IMR-90 (cell line): ENCODE measurements around the gene MTREX. TPM values are rescaled to one million over a fixed set of nuclear protein-coding genes. Genes with fewer than 3 reads are reported as not detected.

Source experiments
- ATAC-seq: fragments of 200-7000 bp; cut with Tn5 transposase; 2 replicates; pipeline ENCODE4 v1.9.1; 2020; ENCODE audit warnings: low read depth, mild to moderate bottlenecking, moderate library complexity
- BruUV-seq: library from RNA; stranded (reverse); fragments of 400-500 nt; replicated peaks from 2 replicates; lab custom pipeline; 2021; lab: Mats Ljungman, UMichigan
- CTCF ChIA-PET: fragments of 300-600 bp; formaldehyde crosslinking; extraction: SDS; loops from one replicate; lab custom pipeline; 2021; ENCODE audit warnings: antibody characterized with exemption; lab: Yijun Ruan, JAX
- POLR2A ChIA-PET: fragments of 300-600 bp; sonication (Branson Sonifier 250); formaldehyde crosslinking; loops from one replicate; lab custom pipeline; 2022; ENCODE audit warnings: antibody characterized with exemption; ENCODE audit not compliant: unreplicated experiment; lab: Charles Lee
- DNase-seq: peaks from one replicate; pipeline ENCODE4 v3.0.0; 2013
- H2AFZ ChIP-seq: replicated peaks from 2 replicates; pipeline ENCODE3; 2013; ENCODE audit warnings: low read length, mild to moderate bottlenecking; ENCODE audit not compliant: poor library complexity
- H2AK5ac ChIP-seq: 2 replicates; pipeline ENCODE4 v1.6.1; 2013; ENCODE audit warnings: low read depth, low read length, inconsistent platforms
- H2AK9ac ChIP-seq: replicated peaks from 2 replicates; pipeline ENCODE3; 2013; ENCODE audit warnings: mild to moderate bottlenecking, low read depth, low read length, moderate library complexity; ENCODE audit not compliant: poor library complexity
- H2BK120ac ChIP-seq: 2 replicates; pipeline ENCODE4 v1.6.1; 2013; ENCODE audit warnings: low read depth, low read length, inconsistent platforms
- H2BK15ac ChIP-seq: 3 replicates; pipeline ENCODE4 v1.6.1; 2013; ENCODE audit warnings: low read depth, low read length, inconsistent platforms
- H2BK20ac ChIP-seq: 2 replicates; pipeline ENCODE4 v1.6.1; 2013; ENCODE audit warnings: low read depth, mild to moderate bottlenecking, inconsistent platforms, low read length, moderate library complexity
- H2BK5ac ChIP-seq: 2 replicates; pipeline ENCODE4 v1.6.1; 2013; ENCODE audit warnings: mild to moderate bottlenecking, low read depth, low read length, inconsistent platforms; ENCODE audit not compliant: poor library complexity, severe bottlenecking
- H3K14ac ChIP-seq: replicated peaks from 2 replicates; pipeline ENCODE4 v1.6.1; 2013; ENCODE audit warnings: low read depth, low read length, inconsistent platforms
- H3K18ac ChIP-seq: 2 replicates; pipeline ENCODE4 v1.6.1; 2013; ENCODE audit warnings: low read depth, low read length, control low read depth
- H3K23ac ChIP-seq: 2 replicates; pipeline ENCODE4 v1.6.1; 2013; ENCODE audit warnings: low read depth, low read length, inconsistent platforms
- H3K27ac ChIP-seq: 2 replicates; pipeline ENCODE4 v1.5.1; 2013; ENCODE audit warnings: mild to moderate bottlenecking, control low read depth, low read length; ENCODE audit not compliant: insufficient read depth
- H3K27me3 ChIP-seq: 2 replicates; pipeline ENCODE4 v1.6.1; 2013; ENCODE audit warnings: low read length; ENCODE audit not compliant: control insufficient read depth, insufficient read depth
- H3K36me3 ChIP-seq: 2 replicates; pipeline ENCODE4 v1.6.1; 2013; ENCODE audit warnings: low read length, mixed read lengths; ENCODE audit not compliant: control insufficient read depth, insufficient read depth
- H3K4ac ChIP-seq: 2 replicates; pipeline ENCODE4 v1.6.1; 2013; ENCODE audit warnings: low read depth, low read length, inconsistent platforms
- H3K4me1 ChIP-seq: 2 replicates; pipeline ENCODE4 v1.6.1; 2013; ENCODE audit warnings: low read length, mixed read lengths; ENCODE audit not compliant: control insufficient read depth, insufficient read depth
- H3K4me2 ChIP-seq: 2 replicates; pipeline ENCODE4 v1.6.1; 2013; ENCODE audit warnings: low read depth, mild to moderate bottlenecking, control low read depth, low read length, moderate library complexity
- H3K4me3 ChIP-seq: 2 replicates; pipeline ENCODE4 v1.5.1; 2013; ENCODE audit warnings: low read depth, mild to moderate bottlenecking, control low read depth, low read length, moderate library complexity; ENCODE audit not compliant: insufficient read depth
- H3K56ac ChIP-seq: 2 replicates; pipeline ENCODE4 v1.6.1; 2013; ENCODE audit warnings: low read length, inconsistent platforms; ENCODE audit not compliant: insufficient read depth; ENCODE audit errors: extremely low read depth
- H3K79me1 ChIP-seq, 2 experiments: 2 replicates each; pipeline ENCODE4 v1.6.1; 2013; ENCODE audit warnings: low read length in 2 of 2, inconsistent platforms in 1 of 2, low read depth in 1 of 2
- H3K9ac ChIP-seq: 2 replicates; pipeline ENCODE4 v1.6.1; 2013; ENCODE audit warnings: low read depth, low read length, control low read depth
- H3K9me1 ChIP-seq: 2 replicates; pipeline ENCODE4 v1.6.1; 2013; ENCODE audit warnings: low read length, inconsistent platforms; ENCODE audit not compliant: insufficient read depth
- H3K9me3 ChIP-seq: 2 replicates; pipeline ENCODE4 v1.6.1; 2013; ENCODE audit warnings: low read length; ENCODE audit not compliant: control insufficient read depth, insufficient read depth
- H4K20me1 ChIP-seq: 2 replicates; pipeline ENCODE4 v1.6.1; 2013; ENCODE audit warnings: low read length, inconsistent platforms; ENCODE audit not compliant: insufficient read depth
- H4K5ac ChIP-seq: 2 replicates; pipeline ENCODE4 v1.6.1; 2013; ENCODE audit warnings: mild to moderate bottlenecking, low read depth, low read length, control low read depth
- H4K8ac ChIP-seq, 2 experiments: 2 replicates each; pipeline ENCODE4 v1.6.1; 2013; ENCODE audit warnings: low read depth in 2 of 2, low read length in 2 of 2, control low read depth in 1 of 2, inconsistent platforms in 1 of 2
- H4K91ac ChIP-seq: 2 replicates; pipeline ENCODE4 v1.6.1; 2013; ENCODE audit warnings: low read depth, low read length, inconsistent platforms; ENCODE audit not compliant: insufficient read depth
- BHLHE40 ChIP-seq: fragments of 150-350 bp; IDR thresholded peaks from 2 replicates; pipeline ENCODE4 v1.6.1; 2016; ENCODE audit warnings: mild to moderate bottlenecking, low read depth, low read length
- ELK1 ChIP-seq: fragments of 150-350 bp; IDR thresholded peaks from 2 replicates; pipeline ENCODE4 v1.6.1; 2016; ENCODE audit warnings: low read depth, mild to moderate bottlenecking, low read length, moderate library complexity, borderline replicate concordance
- MAFK ChIP-seq: IDR thresholded peaks from 2 replicates; pipeline ENCODE4 v1.6.1; 2012; ENCODE audit warnings: low read depth, low read length, improper control_type of control experiment
- MAZ ChIP-seq: IDR thresholded peaks from 2 replicates; pipeline ENCODE4 v1.6.1; 2012; ENCODE audit warnings: low read depth, mild to moderate bottlenecking, low read length, improper control_type of control experiment, moderate library complexity, borderline replicate concordance
- POLR2A ChIP-seq: IDR thresholded peaks from 2 replicates; pipeline ENCODE4 v1.6.1; 2012; ENCODE audit warnings: mild to moderate bottlenecking, low read depth, low read length
- WGBS, 2 experiments: methylation state at CpG; one replicate each; pipeline versions ENCODE4 v1.1.5 to v1.1.7; 2013; ENCODE audit warnings: missing lambda C conversion rate in 2 of 2; ENCODE audit not compliant: insufficient read length in 1 of 2; ENCODE audit errors: extremely low coverage in 2 of 2; 5-methylcytosine and 5-hydroxymethylcytosine counted together
- dilution Hi-C: fragments of 300-500 bp; cut with HindIII; formaldehyde crosslinking; loops from one replicate; pipeline ENCODE4 v1.14.3; 2018; ENCODE audit warnings: low sequenced_read_pairs; ENCODE audit not compliant: unreplicated experiment
- in situ Hi-C: fragments of 300-500 bp; cut with MboI; formaldehyde crosslinking; loops from 3 replicates; pipeline ENCODE4 v1.14.3; 2019; ENCODE audit warnings: low sequenced_read_pairs, inconsistent platforms, mixed read lengths
- intact Hi-C: fragments of 100-400 bp; cut with micrococcal nuclease; formaldehyde crosslinking; loops from 2 replicates; pipeline ENCODE4 v1.10.0; 2022
- polyA plus RNA-seq, 3 experiments: library from polyadenylated mRNA; depleted of rRNA; stranded (reverse); fragments of >200 nt; gene quantifications; 2 replicates each; pipeline ENCODE4 v1.2.3, GENCODE V29; 2012; ENCODE audit warnings: low replicate concordance in 1 of 3
- total RNA-seq: library from RNA; depleted of rRNA; stranded (reverse); fragments of >200 nt; gene quantifications from 2 replicates; pipeline ENCODE4 v1.2.3, GENCODE V29; 2012; rRNA removed

Gene MTREX
- total and polyA plus RNA-seq, 2 of the 4 experiments (the other 2 are of a cell fraction): 22.1 to 33.2 TPM

DNA sequence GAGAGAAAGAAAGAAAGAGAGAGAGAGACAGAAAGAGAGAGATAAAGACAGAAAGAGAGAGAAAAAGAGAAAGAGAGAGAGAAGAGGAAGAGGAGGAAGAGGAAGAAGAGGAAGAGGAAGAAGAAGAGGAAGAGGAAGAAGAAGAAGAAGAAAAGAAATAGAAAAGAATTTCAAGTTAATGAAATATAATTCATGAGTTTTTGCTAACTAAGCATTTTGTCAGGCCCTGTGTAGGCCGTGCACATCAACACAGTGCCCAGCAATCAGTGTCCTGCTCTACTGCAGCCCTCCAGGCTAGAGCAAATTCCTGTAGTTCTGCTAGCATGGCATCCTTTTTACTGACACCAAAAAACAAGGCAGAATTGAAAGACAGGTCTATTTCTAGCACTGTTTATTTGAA is 164.9 kb downstream of the MTREX start:
- Histone ChIP-seq H3K4me1 (no peaks in the 10 kb centered on the region), H2AFZ (no peak overlapping the region), H3K9me1 (no peaks in the 10 kb centered on the region), H2AK5ac (no peak overlapping the region), H3K4ac (no peak overlapping the region), H4K20me1 (no peaks in the 10 kb centered on the region), H3K23ac (no peak overlapping the region), H3K36me3 (no peaks in the 10 kb centered on the region), H3K9me3 (no peaks in the 10 kb centered on the region), H2BK5ac (no peak overlapping the region), H3K27me3 (no peaks in the 10 kb centered on the region), H3K27ac (no peak overlapping the region), H3K4me2 (no peak overlapping the region), H2BK120ac (no peak overlapping the region), H3K79me1 (peaks cover 2 to 5% of the 10 kb centered on the region in 2 experiments; a peak in 2 of 4 replicates), H4K8ac (no peak overlapping the region), H3K9ac (no peak overlapping the region), H3K4me3 (no peak overlapping the region), H4K5ac (no peak overlapping the region), H3K56ac (no peak overlapping the region), H4K91ac (no peak overlapping the region), H2BK20ac (no peak overlapping the region), H3K18ac (no peak overlapping the region), H2BK15ac (no peak overlapping the region), H2AK9ac (no peak overlapping the region), H3K14ac (no peak overlapping the region)
- BruUV-seq: no TSS peak
- no peak for DNase-seq
- ChIA-PET POLR2A (no interaction called here), CTCF (no interaction called here)
- dilution Hi-C loops (no loop called here), intact Hi-C loops (no loop called here), in situ Hi-C loops (no loop called here)
- ATAC-seq: no peak
- no CpG with 5 or more reads among the region's 1 CpG for WGBS, 2 experiments
- TF ChIP-seq POLR2A (no peak), BHLHE40 (no peak), MAFK (peak; percentile 92), MAZ (no peak), ELK1 (no peak)

Other genes with a start within 250 kb of the MTREX start
- gene GZMA, start 205.3 kb upstream of the MTREX start, total RNA-seq: not detected in 2 replicates
- gene GZMA, start 205.3 kb upstream of the MTREX start, polyA plus RNA-seq (2012; rRNA removed): not detected in 2 replicates
- gene GPX8, start 147.8 kb upstream of the MTREX start, total RNA-seq: 166 and 201 TPM in 2 replicates
- gene GPX8, start 147.8 kb upstream of the MTREX start, polyA plus RNA-seq (2012; rRNA removed): 99.6 and 131 TPM in 2 replicates
- not detected in 2 replicates for gene CDC20B, start 134.8 kb upstream of the MTREX start, total RNA-seq
- not detected in 2 replicates for gene CDC20B, start 134.8 kb upstream of the MTREX start, polyA plus RNA-seq (2012; rRNA removed)
- not detected in 2 replicates for gene MCIDAS, start 80.7 kb upstream of the MTREX start, total RNA-seq
- gene MCIDAS, start 80.7 kb upstream of the MTREX start, polyA plus RNA-seq (2012; rRNA removed): not detected in 2 replicates
- gene CCNO, start 74.4 kb upstream of the MTREX start, total RNA-seq: not detected in 2 replicates
- gene CCNO, start 74.4 kb upstream of the MTREX start, polyA plus RNA-seq (2012; rRNA removed): 0.09 and 0.14 TPM in 2 replicates
- gene DHX29, start 295 bp upstream of the MTREX start, total RNA-seq: 25.6 and 35.6 TPM in 2 replicates
- 7.0 and 9.5 TPM in 2 replicates for gene DHX29, start 295 bp upstream of the MTREX start, polyA plus RNA-seq (2012; rRNA removed)
- gene PLPP1, start 227.0 kb downstream of the MTREX start, total RNA-seq: 21.3 and 24.7 TPM in 2 replicates
- gene PLPP1, start 227.0 kb downstream of the MTREX start, polyA plus RNA-seq (2012; rRNA removed): 19.2 and 20.4 TPM in 2 replicates